Effector memory CD4-positive, alpha-beta T cell (primary cell): ENCODE measurements around the gene LYPLA2.
"Not testable (repeated sequence)": the region's sequence is repeated elsewhere in the genome, so short reads cannot be mapped to it uniquely, and the experiment has no call there.

Source experiments
- DNase-seq, 3 donors: peaks; one replicate each; pipeline ENCODE4 v3.0.0-alpha.2; 2020
- H3K27ac ChIP-seq: 2 replicates; pipeline ENCODE4 v1.7.0; 2013; ENCODE audit warnings: mild to moderate bottlenecking, low read length, moderate library complexity; ENCODE audit not compliant: insufficient read depth, poor library complexity, severe bottlenecking
- H3K27me3 ChIP-seq: replicated peaks from 2 replicates; pipeline ENCODE4 v1.7.0; 2013; ENCODE audit warnings: mild to moderate bottlenecking, low read length; ENCODE audit not compliant: insufficient read depth, control insufficient read depth, poor library complexity, severe bottlenecking
- H3K36me3 ChIP-seq: 2 replicates; pipeline ENCODE4 v1.7.0; 2013; ENCODE audit warnings: mild to moderate bottlenecking, low read length, moderate library complexity; ENCODE audit not compliant: control insufficient read depth, insufficient read depth
- H3K4me1 ChIP-seq: 2 replicates; pipeline ENCODE4 v1.7.0; 2013; ENCODE audit warnings: low read length, mild to moderate bottlenecking; ENCODE audit not compliant: control insufficient read depth, insufficient read depth, poor library complexity, severe bottlenecking
- H3K4me3 ChIP-seq: 2 replicates; pipeline ENCODE4 v1.7.0; 2013; ENCODE audit warnings: low read length, low read depth, mild to moderate bottlenecking; ENCODE audit not compliant: insufficient read depth, poor library complexity, severe bottlenecking
- H3K9me3 ChIP-seq: 2 replicates; pipeline ENCODE4 v1.7.0; 2013; ENCODE audit warnings: mild to moderate bottlenecking, low read length, moderate library complexity; ENCODE audit not compliant: control insufficient read depth

LYPLA2 gene

GRCh38 chr1:23793861-23794731 lies 3.2 kb downstream of the LYPLA2 start:
- Histone ChIP-seq H3K27me3 (no peaks in the 10 kb centered on the region), H3K4me3 (no peak overlapping the region), H3K36me3 (peaks cover 21% of the 10 kb centered on the region), H3K27ac (peak overlapping the region; percentile 42), H3K4me1 (peaks cover 17% of the 10 kb centered on the region), H3K9me3 (no peaks in the 10 kb centered on the region)
- DNase-seq = no peak

- Histone ChIP-seq H3K4me1 (peaks cover 24% of the 10 kb centered on the region), H3K36me3 (peaks cover 21% of the 10 kb centered on the region)
- H3K4me3 ChIP-seq, H3K27me3 ChIP-seq, DNase-seq, H3K27ac ChIP-seq, H3K9me3 ChIP-seq: not testable (repeated sequence)
Observed at GRCh38 chr1:23794732-23795182, 3.8 kb downstream of the LYPLA2 start.

GRCh38 chr1:23795676-23796465 lies 4.9 kb downstream of the LYPLA2 start:
- DNase-seq = no peak
- Histone ChIP-seq H3K9me3 (no peaks in the 10 kb centered on the region), H3K4me3 (no peak overlapping the region), H3K4me1 (peaks cover 23% of the 10 kb centered on the region), H3K27me3 (no peaks in the 10 kb centered on the region), H3K27ac (no peak overlapping the region), H3K36me3 (peaks cover 21% of the 10 kb centered on the region)

GRCh38 chr1:23796466-23797271 lies 5.7 kb downstream of the LYPLA2 start:
- Histone ChIP-seq H3K4me3 (no peak overlapping the region), H3K36me3 (peaks cover 21% of the 10 kb centered on the region), H3K4me1 (peaks cover 28% of the 10 kb centered on the region), H3K27ac (no peak overlapping the region), H3K27me3 (no peaks in the 10 kb centered on the region), H3K9me3 (no peaks in the 10 kb centered on the region)
- DNase-seq = no peak

- Histone ChIP-seq H3K27me3 (no peaks in the 10 kb centered on the region), H3K27ac (no peak overlapping the region), H3K9me3 (no peaks in the 10 kb centered on the region), H3K4me1 (peaks cover 20% of the 10 kb centered on the region), H3K36me3 (peaks cover 21% of the 10 kb centered on the region), H3K4me3 (no peak overlapping the region)
- DNase-seq = no peak
Observed at GRCh38 chr1:23797478-23798448, 6.8 kb downstream of the LYPLA2 start.

GRCh38 chr1:23798662-23799142 lies 7.8 kb downstream of the LYPLA2 start:
- Histone ChIP-seq H3K9me3 (no peaks in the 10 kb centered on the region), H3K36me3 (peaks cover 17% of the 10 kb centered on the region), H3K4me3 (no peak overlapping the region), H3K27ac (no peak overlapping the region), H3K27me3 (no peaks in the 10 kb centered on the region), H3K4me1 (peaks cover 20% of the 10 kb centered on the region)
- DNase-seq = no peak

- Histone ChIP-seq H3K9me3 (no peaks in the 10 kb centered on the region), H3K4me1 (peaks cover 20% of the 10 kb centered on the region), H3K27ac (peak overlapping the region; percentile 84), H3K27me3 (no peaks in the 10 kb centered on the region), H3K36me3 (peaks cover 15% of the 10 kb centered on the region), H3K4me3 (peak overlapping the region; percentile 92)
- no peak for DNase-seq
Observed at GRCh38 chr1:23799255-23799569, 8.3 kb downstream of the LYPLA2 start.

GRCh38 chr1:23799570-23800399 lies 8.8 kb downstream of the LYPLA2 start:
- no peak for DNase-seq
- H3K4me3 ChIP-seq = peak overlapping the region; percentile 92

More at GRCh38 chr1:23799570-23800399, 8.8 kb downstream of the LYPLA2 start:
- no peaks in the 10 kb centered on the region for H3K9me3 ChIP-seq
- H3K27ac ChIP-seq = peak overlapping the region; percentile 84
- H3K4me1 ChIP-seq = peaks cover 20% of the 10 kb centered on the region
- H3K27me3 ChIP-seq = no peaks in the 10 kb centered on the region
- H3K36me3 ChIP-seq = peaks cover 12% of the 10 kb centered on the region
